Loucy (cell line): ENCODE measurements around the gene FADD.

ENCODE experiments used
- H2AFZ ChIP-seq: fragments of 200-600 bp; sonication (generic); 2 replicates; pipeline ENCODE4 v1.6.0; 2016; ENCODE audit warnings: antibody characterized with exemption, mild to moderate bottlenecking, low read length, moderate library complexity
- H3F3A ChIP-seq: fragments of 200-600 bp; 2 replicates; pipeline ENCODE4 v1.6.0; 2016; ENCODE audit warnings: antibody characterized with exemption, low read depth, mild to moderate bottlenecking
- H3K27me3 ChIP-seq: fragments of 200-600 bp; sonication (generic); 2 replicates; pipeline ENCODE4 v1.6.1; 2014; ENCODE audit warnings: low read length, mild to moderate bottlenecking; ENCODE audit not compliant: insufficient read depth, poor library complexity, severe bottlenecking
- H3K36me3 ChIP-seq: fragments of 200-600 bp; sonication (generic); 2 replicates; pipeline ENCODE4 v1.6.1; 2016; ENCODE audit warnings: low read length; ENCODE audit not compliant: insufficient read depth
- H3K4me1 ChIP-seq: fragments of 200-600 bp; sonication (generic); 2 replicates; pipeline ENCODE4 v1.5.1; 2014; ENCODE audit warnings: low read length, mild to moderate bottlenecking; ENCODE audit not compliant: insufficient read depth, poor library complexity, severe bottlenecking
- H3K4me2 ChIP-seq: fragments of 200-600 bp; sonication (generic); 2 replicates; pipeline ENCODE4 v1.6.0; 2014; ENCODE audit warnings: antibody characterized with exemption, low read length, low read depth, mild to moderate bottlenecking; ENCODE audit not compliant: poor library complexity, severe bottlenecking
- H3K4me3 ChIP-seq: fragments of 200-600 bp; sonication (generic); 2 replicates; pipeline ENCODE4 v1.5.1; 2014; ENCODE audit warnings: low read length, mild to moderate bottlenecking, mixed read lengths; ENCODE audit not compliant: poor library complexity, severe bottlenecking
- H3K79me2 ChIP-seq: fragments of 200-600 bp; sonication (generic); 2 replicates; pipeline ENCODE4 v1.6.1; 2014; ENCODE audit warnings: low read length; ENCODE audit not compliant: insufficient read depth
- H3K9ac ChIP-seq: fragments of 200-600 bp; sonication (generic); 2 replicates; pipeline ENCODE4 v1.6.0; 2014; ENCODE audit warnings: mild to moderate bottlenecking, low read depth, low read length, moderate library complexity; ENCODE audit not compliant: poor library complexity, severe bottlenecking
- H3K9me2 ChIP-seq: fragments of 200-600 bp; sonication (generic); replicated peaks from 2 replicates; pipeline ENCODE4 v1.6.1; 2016; ENCODE audit warnings: low read depth, low read length, mixed read lengths
- H3K9me3 ChIP-seq: fragments of 200-600 bp; sonication (generic); 2 replicates; pipeline ENCODE4 v1.6.1; 2014; ENCODE audit warnings: mild to moderate bottlenecking, antibody characterized with exemption, low read length, low read depth; ENCODE audit not compliant: insufficient read depth
- H4K20me1 ChIP-seq: fragments of 200-600 bp; sonication (generic); 2 replicates; pipeline ENCODE4 v1.6.0; 2014; ENCODE audit warnings: antibody characterized with exemption, low read length, mild to moderate bottlenecking; ENCODE audit not compliant: insufficient read depth, poor library complexity, severe bottlenecking
- CTCF ChIP-seq: fragments of 200-600 bp; sonication (generic); conservative IDR thresholded peaks from 2 replicates; pipeline ENCODE4 v1.5.1; 2014; ENCODE audit warnings: mild to moderate bottlenecking, antibody characterized with exemption, low read length
- EZH2phosphoT487 ChIP-seq: fragments of 200-600 bp; IDR thresholded peaks from 2 replicates; pipeline ENCODE4 v1.6.1; 2018; ENCODE audit warnings: antibody characterized with exemption, mild to moderate bottlenecking, moderate library complexity, borderline replicate concordance

Gene FADD

DNA sequence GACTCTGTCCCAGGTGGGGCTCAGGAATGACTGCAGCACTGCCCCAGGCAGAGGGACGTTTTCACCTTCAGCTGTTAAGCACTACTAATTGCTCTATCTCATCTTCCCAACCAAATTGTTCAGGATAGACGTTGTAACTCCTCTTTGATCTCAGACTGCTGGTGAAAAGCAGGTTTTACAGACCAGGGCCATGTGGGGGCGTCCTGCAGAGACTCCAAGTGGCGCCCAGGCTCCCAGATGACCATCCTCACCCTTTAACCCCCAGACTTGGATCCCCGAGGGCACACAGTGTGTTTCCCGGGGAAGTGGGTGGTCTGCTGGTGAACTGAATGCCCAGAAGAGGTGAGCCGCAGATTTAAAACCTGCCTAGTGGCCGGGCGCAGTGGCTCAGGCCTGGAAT lies 23.9 kb downstream of the FADD start:
- Histone ChIP-seq H4K20me1 (no peaks in the 10 kb centered on the region), H3F3A (no peaks in the 10 kb centered on the region), H3K9me2 (no peaks in the 10 kb centered on the region), H3K4me2 (no peak overlapping the region), H3K36me3 (no peaks in the 10 kb centered on the region), H3K27me3 (no peaks in the 10 kb centered on the region), H3K9ac (no peak overlapping the region), H3K79me2 (no peaks in the 10 kb centered on the region), H3K9me3 (no peaks in the 10 kb centered on the region), H3K4me1 (no peaks in the 10 kb centered on the region), H2AFZ (no peak overlapping the region), H3K4me3 (no peak overlapping the region)
- TF ChIP-seq EZH2phosphoT487 (no peak), CTCF (peak; percentile 63)

DNA sequence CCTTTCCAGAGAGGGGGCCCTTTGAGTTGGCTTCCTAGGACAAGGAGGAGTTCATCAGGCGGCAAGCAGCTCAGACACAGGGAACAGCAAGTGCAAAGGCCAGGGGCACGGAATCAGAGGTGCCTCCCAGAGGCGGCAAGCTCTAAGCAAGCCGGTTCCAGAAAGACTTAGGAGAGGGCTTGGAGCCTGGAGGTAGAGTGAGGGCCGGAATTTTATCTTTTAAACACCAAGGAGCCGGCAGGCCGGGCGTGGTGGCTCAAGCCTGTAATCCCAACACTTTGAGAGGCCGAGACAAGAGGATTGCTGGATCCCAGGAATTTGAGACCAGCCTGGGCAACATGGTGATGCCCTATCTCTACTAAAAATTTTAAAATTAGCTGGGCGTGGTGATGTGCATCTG lies 26.6 kb downstream of the FADD start:
- Histone ChIP-seq H3K79me2 (no peaks in the 10 kb centered on the region), H3K4me3 (no peak overlapping the region), H3K9me3 (no peaks in the 10 kb centered on the region), H3K4me2 (no peak overlapping the region), H4K20me1 (no peaks in the 10 kb centered on the region), H3K36me3 (no peaks in the 10 kb centered on the region), H3K9me2 (no peaks in the 10 kb centered on the region), H3K9ac (no peak overlapping the region), H3K4me1 (no peaks in the 10 kb centered on the region), H3F3A (no peaks in the 10 kb centered on the region), H2AFZ (no peak overlapping the region), H3K27me3 (no peaks in the 10 kb centered on the region)
- no peak for TF ChIP-seq CTCF
- TF ChIP-seq EZH2phosphoT487, result no peak

DNA sequence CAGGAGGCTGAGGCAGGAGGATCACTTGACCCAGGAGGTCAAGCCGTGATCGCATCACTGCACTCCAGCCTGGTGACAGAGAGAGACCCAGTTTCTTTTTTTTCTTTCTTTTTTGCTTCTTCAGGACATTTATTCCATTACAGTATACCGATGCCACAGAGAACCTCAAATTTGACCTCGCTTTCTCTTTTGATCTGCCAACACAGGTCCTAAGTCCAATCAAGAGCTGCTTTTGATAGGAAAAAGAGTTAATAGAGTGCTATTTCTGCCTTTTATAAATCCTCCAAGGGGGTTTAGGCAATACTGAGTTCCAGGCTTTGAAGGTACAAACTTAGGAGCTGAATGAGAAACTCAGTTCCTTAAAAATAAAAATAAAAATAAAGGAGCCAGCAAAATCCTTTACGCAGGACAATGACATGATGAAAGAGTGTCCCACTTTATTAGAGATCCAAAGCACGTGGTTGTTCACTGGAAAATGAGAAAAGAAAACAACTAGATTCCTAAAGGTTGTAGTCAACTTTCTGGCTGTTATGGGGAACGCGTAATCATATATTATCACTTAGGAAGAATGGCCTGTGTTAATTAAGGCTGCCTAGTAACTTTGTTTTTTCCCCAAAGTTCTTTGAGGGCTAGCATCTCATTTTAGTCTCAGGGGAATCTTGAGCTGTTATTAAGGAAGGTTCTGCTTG lies 27.2 kb downstream of the FADD start:
- no peak for TF ChIP-seq CTCF
- no peak for TF ChIP-seq EZH2phosphoT487
- H3K4me1 ChIP-seq, result no peaks in the 10 kb centered on the region
- no peaks in the 10 kb centered on the region for H3K36me3 ChIP-seq
- no peaks in the 10 kb centered on the region for H3K9me2 ChIP-seq
- H3F3A ChIP-seq, result no peaks in the 10 kb centered on the region
- H3K79me2 ChIP-seq, result no peaks in the 10 kb centered on the region
- no peak overlapping the region for H3K4me2 ChIP-seq
- no peaks in the 10 kb centered on the region for H3K27me3 ChIP-seq
- no peak overlapping the region for H2AFZ ChIP-seq
- H4K20me1 ChIP-seq, result no peaks in the 10 kb centered on the region
- H3K4me3 ChIP-seq, result no peak overlapping the region
- H3K9ac ChIP-seq, result no peak overlapping the region
- H3K9me3 ChIP-seq, result no peaks in the 10 kb centered on the region
